ENCODE measurements around the gene PHF12.
"Not testable (repeated sequence)": the region's sequence is repeated elsewhere in the genome, so short reads cannot be mapped to it uniquely, and the experiment has no call there.

The PHF12 gene

DNA sequence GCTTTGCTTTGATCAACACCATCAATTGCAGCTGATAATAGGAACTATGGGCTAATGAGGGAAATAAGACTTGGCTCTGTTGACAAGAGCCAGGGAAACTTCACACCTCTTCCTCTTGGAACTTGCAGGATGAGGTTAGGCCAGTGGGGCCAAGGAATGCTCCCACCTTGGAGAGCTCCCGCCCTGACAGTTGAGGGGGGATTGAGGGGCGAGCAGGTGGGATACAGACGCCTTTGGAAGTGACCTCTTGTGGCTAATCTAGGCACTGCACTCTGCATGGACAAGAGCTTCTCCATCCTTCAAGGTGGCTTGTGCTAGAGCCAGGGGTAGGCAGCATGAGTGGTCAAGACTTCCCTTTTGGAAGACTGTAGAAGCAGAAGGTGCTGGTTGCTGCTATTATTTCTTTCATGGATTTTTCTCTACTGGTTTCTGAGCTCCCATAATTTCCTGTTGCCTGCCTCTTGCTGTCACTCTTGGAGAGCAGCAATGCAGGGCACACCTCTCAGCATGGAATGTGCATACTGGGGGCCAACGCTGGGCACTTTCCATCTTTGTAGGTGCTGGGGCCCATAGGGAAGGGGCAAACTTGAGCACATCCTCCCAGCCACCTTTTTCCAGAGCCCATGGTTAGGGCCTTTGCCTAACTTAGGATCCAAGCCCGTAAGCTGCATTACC, 2.3 kb upstream of the PHF12 start:
- peak; percentile 16 for DNase-seq

GRCh38 chr17:28951991-28952975, 965 bp upstream of the PHF12 start:
- peak; percentile 99 for DNase-seq

DNA sequence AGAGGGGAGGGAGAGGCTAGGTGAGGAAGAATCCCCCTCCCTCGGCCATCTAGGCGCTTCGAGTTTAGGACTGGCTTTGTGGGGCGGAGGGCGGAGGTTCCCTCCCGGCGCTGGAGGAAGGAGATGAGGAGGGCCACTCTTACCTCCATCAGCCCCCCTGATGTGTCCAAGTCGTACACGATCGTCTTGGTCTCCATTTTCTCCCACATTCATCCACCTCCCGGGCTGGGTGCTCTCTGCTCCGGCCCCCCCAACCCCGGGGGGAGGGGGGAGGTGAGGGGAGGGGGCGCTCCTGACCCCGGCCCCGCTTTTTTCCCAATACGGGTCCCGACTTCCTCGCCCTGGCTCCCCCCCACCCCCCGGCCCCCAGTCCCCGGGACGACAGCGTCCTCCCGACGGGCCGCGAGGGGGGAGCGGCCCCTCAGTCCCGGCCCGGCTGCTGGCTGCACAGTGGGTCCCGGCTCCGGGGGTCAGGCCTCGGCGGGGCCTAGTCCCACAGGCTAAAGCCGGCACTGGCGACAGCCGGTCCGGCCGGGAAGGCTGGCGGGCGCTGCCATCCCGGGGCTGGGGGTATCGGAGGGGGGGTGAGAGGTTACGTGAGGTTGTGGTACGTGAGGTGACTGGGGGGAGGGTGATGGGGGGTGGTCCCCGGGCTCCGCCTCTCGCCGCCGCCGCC, 428 bp downstream of the PHF12 start:
- DNase-seq: no peak

- peak; percentile 37 for DNase-seq
Observed at GRCh38 chr17:28950017-28950751, 1.1 kb downstream of the PHF12 start.

- peak; percentile 63 for DNase-seq
Observed at GRCh38 chr17:28949185-28950016, 1.9 kb downstream of the PHF12 start.

DNA sequence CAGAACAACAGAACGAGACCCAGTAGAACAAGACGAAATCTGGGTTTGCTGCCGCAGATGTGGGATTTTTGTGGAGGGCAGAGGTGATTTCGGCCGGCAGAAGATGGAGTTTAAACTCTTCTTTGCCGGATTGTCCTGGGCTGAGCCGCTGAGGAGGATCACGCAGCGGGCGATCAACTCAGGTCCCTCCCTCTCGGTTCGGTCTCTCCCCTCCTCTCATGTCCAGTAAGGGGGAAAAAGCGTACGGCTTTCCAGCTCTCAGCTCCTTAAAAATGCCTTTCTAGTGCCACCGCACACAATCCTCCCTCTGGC, 2.5 kb downstream of the PHF12 start:
- peak; percentile 43 for DNase-seq

- DNase-seq: no peak
Observed at GRCh38 chr17:28948342-28948741, 3.0 kb downstream of the PHF12 start.

DNA sequence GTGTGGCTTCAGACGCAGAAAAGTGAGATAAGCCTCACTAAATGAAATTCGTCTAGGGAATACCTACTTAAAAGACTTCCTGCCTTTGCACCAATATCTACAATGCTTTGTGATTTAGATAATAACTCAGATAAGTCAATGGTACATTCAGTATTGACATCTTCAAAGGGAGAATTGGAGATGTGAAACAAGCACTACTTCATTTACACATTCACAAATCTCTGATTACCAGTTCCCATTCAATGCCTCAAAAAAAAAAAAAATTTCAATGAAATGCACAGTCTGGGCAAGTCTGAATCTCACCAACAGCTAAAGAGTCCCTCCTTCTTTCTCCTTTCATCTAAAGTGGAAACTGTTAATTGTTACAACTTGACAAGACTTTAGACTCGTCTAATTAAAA, 3.7 kb downstream of the PHF12 start:
- no peak for DNase-seq

DNA sequence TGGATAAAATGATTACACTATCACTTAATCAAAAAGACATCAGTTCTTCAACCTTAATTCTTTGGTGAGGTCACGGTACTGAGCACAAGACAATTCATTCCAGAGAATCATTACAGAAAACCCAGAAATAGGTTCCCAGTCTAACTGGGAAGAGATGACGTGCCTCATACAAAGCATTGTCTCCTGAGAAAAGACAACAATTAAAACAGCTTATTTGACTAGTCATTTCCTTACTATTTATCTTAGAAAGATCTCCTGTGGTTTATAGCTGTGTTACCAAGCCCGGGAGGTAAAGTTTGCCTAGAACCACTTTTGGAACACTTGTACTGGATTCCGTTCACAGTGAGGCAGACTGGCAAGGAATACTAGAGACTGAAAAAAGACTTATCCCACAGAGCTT, 5.1 kb downstream of the PHF12 start:
- DNase-seq: no peak

GRCh38 chr17:28944862-28945741, 6.2 kb downstream of the PHF12 start:
- DNase-seq: no peak

GRCh38 chr17:28944343-28944742, 7.0 kb downstream of the PHF12 start:
- no peak for DNase-seq

GRCh38 chr17:28942925-28943324, 8.4 kb downstream of the PHF12 start:
- DNase-seq: no peak

DNA sequence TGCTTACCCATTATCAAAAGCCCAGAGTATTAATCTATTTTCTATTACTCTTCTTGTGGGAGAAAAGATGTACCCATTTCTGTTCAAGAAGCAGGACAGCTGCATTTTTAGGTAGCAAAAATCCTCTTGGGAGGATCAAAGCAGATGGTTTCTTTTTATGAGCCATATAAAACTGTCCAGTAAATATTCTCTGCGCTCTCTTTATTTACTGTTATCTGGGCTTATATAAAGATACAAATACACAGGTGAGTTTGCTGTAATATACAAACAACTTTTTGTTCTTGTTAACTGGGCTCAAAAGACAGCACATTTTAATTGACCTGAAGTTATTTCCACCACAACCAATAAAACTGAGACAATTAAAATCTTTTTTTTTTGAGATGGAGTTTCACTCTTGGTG, 10.1 kb downstream of the PHF12 start:
- no peak for DNase-seq

DNA sequence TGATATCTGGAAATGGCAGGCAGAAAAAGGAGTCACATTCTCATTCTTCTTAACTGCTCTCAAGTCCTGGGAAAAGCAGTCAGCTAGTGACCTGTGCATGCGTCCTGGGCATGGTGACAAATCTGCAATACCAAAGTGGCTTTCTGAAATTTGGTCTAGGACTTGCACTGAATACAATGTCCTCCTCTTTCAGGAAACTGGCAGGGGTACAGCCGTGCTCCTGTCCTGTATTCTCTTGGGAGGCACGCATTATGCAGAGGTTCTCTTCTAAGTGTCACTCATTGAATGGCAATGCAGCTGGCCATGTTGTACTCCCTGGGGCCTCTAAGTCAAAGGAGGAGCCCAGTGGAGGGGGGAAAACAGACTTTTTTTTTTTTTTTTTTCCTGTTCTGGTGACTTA, 10.6 kb downstream of the PHF12 start:
- peak; percentile 41 for DNase-seq

DNA sequence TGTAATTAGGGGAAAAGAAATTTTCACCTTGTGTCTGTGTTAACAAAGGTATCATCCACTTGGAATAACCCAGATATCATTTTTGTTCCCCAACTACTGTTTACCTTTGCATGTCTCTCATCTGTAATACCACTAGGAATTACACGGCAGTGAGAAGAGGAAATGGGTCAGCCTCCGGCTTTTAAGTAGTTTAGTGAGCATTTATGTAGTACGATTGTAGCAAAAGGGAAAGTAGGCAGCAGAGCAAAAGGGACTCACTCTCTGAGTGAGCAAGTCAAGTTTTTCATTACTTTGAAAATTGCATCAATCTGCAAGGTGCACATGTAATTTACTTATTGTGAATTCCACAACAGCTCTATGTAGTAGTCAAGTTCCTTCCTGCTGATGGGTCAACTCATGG, 11.2 kb downstream of the PHF12 start:
- DNase-seq: no peak

DNA sequence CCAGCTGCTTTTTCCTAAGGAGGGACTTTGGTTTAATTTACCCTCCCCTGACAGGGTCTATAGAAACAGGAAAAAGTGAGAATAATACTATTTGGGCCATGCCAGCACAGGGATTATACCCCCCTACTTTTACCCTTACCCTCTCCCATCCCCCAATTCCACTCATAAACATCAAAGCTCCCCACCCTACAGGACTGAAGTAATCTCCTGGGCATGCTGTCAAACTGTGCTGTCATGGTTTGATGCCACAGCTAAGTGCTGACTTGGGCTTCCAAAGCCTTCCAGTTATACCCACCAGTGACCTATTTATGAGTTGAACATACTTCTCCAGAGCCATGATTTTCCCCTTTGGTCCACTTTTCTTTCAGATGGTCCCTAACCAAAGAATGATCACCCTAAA, 12.8 kb downstream of the PHF12 start:
- peak; percentile 28 for DNase-seq

- DNase-seq: peak; percentile 86
Observed at GRCh38 chr17:28937044-28937729, 14.1 kb downstream of the PHF12 start.

GRCh38 chr17:28935744-28936460, 15.4 kb downstream of the PHF12 start:
- DNase-seq: no peak

DNA sequence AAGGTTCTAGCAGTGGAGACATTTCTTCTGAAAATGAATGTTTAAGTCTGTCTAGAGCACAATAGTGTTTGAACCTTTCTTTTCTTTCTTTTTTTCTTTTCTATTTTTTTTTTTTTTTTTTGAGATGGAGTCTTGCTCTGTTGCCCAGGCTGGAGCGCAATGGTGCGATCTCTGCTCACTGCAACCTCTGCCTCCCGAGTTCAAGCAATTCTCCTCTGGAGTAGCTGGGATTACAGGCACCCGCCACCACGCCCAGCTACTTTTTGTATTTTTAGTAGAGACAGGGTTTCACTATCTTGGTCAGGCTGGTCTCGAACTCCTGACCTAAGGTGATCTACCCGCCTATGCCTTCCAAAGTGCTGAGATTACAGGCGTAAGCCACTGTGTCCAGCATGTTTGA, 16.8 kb downstream of the PHF12 start:
- DNase-seq: not testable (repeated sequence)

DNA sequence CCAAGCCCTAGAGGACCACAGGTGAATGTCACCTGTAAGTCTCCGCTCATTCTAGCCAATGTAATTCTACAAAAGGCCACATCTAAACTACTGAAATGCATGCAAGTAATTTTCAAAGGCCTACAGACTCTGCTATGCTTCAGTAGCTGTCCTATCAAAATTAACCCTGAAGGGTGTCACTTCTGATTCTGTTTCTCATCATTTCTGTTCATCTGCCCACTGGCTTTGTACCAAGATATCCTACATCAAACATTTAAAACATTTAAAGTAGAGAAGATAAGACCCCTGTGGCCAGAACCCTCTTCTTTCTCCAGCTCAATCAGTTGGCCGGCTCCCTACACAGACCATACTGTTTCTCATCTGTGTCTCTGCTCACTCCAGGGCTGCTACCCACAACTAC, 21.5 kb downstream of the PHF12 start:
- no peak for DNase-seq

Data from midbrain (tissue), 1 donor.